GM19372 (cell line): ENCODE measurements around the gene SESN2.

ENCODE experiments used
- ATAC-seq: cut with Tn5 transposase; IDR thresholded peaks from one replicate; pipeline ENCODE4 v1.9.1; 2021; ENCODE audit warnings: mild to moderate bottlenecking, low read depth, moderate library complexity; ENCODE audit not compliant: unreplicated experiment

SESN2 gene

GRCh38 chr1:28259252-28259933, at the start of gene SESN2:
SESN2 (plus strand) TSS chr1:28259518; CDS start chr1:28259848, 330 bp downstream.
- ATAC-seq, result peak; percentile 92

DNA sequence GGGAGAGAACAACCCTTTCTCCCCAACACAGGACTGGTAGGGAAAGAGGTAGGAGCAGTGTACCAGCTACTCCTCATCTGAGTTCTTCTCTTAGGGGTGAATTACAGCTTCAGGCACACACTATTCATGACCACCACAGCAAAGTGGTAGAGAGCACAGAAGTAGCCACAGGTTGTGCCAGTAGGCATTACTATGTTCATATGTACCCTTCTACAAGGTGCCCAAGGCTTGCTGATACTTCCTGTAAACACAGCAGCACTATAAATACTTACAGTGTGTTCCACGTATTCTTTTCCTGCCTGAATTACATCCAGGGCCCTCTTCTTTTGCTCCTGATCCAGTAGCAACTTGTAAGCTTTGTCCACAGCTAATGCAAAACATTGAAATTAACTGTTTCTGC, 49.6 kb upstream of the SESN2 start:
- ATAC-seq, result no peak

DNA sequence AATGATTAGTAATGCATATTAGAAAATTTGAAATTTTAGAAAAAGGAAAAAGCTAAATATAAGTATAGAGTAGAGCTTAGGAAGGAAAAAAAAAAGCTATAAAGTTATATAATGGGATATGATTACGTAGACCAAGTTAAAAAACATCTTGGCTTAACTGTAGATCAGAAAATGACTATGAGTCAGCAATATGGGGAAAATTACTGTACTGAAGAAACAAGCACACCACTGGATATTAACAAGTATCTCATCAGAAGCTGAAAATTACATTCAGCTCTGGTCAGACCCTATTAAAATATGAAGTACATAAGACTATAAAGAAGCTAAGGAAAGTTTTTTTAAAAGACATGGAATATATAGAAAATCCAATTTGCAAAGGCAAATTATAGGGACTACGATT, 46.0 kb upstream of the SESN2 start:
- ATAC-seq, result no peak

DNA sequence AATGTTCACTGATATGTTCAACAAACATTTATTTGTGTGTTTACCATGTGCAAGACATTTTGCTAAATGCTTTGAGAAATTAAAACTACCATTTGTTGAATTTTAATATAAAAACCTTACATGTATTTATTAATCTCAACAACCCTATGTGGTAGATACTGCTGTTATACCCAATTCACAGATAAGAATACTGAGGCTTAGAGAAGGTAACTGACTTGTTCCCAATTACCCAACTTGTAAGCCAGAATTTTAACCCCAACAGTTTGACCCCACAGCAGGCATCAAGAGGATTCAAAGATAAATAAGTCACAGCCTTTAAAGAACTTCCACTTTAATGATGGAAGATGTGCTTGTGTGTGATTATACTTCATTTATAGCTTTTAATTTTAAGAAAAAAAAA, 30.2 kb upstream of the SESN2 start:
- no peak for ATAC-seq

GRCh38 chr1:28229996-28230395, 29.3 kb upstream of the SESN2 start:
- ATAC-seq, result no peak

DNA sequence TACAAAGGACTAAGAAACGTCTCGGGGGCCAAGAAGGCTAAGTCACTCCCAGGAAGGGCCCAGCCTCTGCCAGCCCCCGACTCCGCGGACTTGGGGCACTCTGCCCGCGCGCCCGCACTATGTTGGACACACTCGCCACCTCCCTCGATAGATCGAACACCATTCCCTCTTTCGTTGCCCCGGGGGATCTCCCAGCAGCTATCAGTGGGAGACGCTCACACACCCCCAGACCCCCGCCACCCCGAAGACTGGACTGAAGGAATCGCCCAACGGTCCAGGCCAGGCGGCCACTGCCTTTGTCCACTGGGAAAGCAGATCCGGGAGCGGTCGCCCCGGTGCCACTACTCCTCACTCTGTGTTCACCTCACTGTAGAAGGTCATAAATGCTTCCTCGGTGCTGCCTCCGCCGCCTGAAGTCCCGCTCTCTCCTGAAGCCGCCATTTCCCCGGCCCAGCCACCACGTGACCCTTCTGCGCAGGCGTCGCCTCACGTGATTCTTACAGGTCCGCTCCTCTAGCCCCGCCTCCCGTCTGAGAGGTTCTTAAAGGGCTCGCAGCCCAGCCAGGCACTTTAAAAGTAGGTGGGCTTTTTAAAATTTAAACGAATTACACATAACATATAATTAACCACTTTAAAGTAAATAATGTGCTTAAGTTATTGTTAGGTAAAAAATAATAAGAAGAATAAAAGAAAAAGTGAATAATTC, 26.6 kb upstream of the SESN2 start, which contains the start of gene DNAJC8:
TSS of gene DNAJC8 (minus strand) at position 472 of the 706 bp plus-strand sequence. CDS start at position 441, 31 bp downstream.
- ATAC-seq, result peak; percentile 60

GRCh38 chr1:28233264-28233606, 26.1 kb upstream of the SESN2 start:
- no peak for ATAC-seq

- peak; percentile 79 for ATAC-seq
Observed at GRCh38 chr1:28235755-28236655, 23.3 kb upstream of the SESN2 start, which contains the start of gene ATP5IF1. ATP5IF1 (plus strand) TSS chr1:28236124; CDS start chr1:28236184, 60 bp downstream.

GRCh38 chr1:28236656-28237322, 22.5 kb upstream of the SESN2 start:
- ATAC-seq, result no peak

DNA sequence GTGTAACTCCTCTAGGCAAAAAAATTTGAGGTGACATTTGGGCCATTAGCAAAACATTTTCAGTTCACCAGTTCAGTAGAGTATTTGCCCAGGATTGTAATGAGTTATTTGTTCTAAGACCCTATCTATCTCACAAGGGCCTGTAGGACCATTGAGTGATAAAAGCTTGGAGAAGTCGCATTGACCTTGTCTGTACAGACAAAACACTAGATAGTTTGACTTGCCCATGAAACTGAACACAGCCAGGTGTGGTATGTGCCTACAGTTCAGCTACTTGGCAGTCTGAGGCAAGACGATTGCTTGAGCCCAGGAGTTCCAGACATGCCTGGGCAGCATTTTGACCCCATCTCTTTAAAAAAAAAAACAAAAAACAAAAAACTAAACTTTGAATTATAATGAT, 20.3 kb upstream of the SESN2 start:
- no peak for ATAC-seq

GRCh38 chr1:28240024-28240423, 19.3 kb upstream of the SESN2 start:
- ATAC-seq, result no peak

DNA sequence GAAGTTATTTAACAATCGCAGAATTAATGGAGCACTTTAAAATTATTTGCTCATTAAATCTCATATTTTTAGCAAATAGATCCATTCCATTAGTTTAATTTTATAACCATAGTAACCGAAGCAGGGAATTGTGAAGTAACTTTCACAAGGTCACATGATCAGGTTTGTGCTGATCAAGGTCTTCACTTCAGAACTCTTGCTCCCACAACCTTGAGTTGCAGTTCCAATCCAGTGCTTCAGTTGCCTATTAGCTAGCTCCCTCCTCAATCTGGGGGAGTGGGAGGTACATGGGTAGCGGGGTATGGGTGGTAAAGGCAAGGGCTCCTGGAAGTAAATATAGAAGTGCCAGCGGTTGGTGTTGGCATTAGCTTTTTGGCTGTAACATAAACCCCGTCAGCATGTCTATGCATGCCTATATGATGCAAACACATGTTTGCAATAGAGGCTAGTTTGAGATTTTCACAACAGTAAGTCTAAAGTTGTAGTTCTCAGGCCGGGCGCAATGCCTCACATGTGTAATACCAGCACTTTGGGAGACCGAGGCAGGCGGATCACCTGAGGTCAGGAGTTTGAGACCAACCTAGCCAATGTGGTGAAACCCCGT, 17.6 kb upstream of the SESN2 start:
- no peak for ATAC-seq

DNA sequence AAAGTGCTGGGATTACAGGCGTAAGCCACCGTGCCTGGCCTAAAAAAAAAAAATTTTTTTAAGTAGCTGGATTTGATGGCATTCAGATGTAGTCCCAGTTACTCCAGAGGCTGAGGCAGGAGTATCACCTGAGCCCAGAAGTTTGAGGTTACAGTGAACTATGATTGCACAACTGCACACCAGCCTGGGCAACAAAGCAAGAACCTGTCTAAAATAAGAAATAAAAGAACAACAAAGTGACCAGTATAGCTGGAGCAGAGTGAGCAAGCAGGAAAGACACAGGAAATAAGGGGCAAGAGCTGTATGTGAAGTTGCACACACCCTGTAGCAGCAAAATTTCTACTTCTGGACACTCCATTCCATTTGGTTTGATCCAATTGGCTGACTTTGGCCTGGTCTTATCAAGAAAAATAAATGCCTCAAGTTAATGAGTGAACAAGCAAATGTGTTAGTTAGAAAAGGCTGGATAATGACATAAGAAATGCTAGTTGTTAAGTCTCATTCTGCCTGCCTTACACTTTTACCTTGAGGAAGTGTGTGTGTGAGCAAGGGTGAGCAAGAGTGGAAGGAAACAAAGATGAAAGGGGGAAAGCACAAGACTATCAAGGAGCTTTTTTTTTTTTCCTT, 15.5 kb upstream of the SESN2 start:
- no peak for ATAC-seq

GRCh38 chr1:28244549-28245251, 14.6 kb upstream of the SESN2 start:
- no peak for ATAC-seq

- no peak for ATAC-seq
Observed at GRCh38 chr1:28246427-28246832, 12.9 kb upstream of the SESN2 start.

DNA sequence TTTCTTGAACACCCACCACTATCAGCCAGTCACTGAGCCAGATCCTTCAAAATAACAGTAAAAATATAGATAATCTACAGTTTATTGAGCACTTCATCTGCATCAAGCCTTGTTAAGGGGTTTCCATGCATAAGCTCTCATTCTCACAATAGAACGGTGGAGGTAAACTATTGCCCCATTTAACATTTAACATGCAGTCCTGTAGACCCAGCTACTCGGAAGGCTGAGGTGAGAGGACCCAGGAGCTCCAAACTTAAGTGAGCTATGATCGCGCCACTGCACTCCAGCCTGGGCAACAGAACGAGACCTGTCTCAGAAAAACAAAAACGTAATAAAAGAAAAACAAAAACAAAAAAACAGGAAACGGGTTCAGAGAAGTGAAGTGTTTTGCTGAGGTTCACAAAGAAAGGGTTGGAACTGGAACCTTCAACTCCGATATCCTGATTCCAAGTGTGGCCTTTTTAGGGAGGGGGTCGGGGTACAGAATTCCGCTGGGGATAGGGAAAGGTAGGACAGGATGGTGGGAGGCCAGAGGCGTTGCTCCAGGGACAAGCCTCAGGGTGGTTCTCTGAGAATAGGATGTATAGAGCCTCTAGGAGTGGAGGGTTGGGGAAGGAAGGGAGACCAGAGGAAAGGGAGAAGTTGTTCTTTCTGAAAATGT, 11.6 kb upstream of the SESN2 start:
- no peak for ATAC-seq

- no peak for ATAC-seq
Observed at GRCh38 chr1:28248273-28249012, 10.9 kb upstream of the SESN2 start.
